ENCODE results near the gene CCDC182.

Gene CCDC182

GRCh38 chr17:57697197-57697596 lies 47.9 kb downstream of the CCDC182 start:
- no peak for DNase-seq (ENCODE audit: low read depth)

DNA sequence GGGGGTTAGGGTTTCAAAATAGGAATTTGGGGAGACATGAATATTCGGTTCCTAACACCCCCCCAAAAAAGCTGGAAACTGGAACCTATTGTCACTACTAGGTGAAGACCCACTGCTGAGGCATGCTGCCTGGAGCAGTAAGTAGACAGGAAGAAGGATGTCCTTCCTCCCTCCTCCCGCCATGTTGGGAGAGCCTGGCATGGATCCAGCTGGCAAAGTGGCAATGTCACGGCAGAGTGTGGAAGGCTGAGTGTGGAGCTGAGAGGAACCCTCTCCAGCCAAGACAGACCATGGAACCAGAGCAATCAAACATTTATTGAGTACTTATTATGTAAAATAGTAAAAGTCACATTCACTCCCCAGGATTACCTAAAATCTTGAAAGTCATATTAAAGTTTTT lies 49.0 kb downstream of the CCDC182 start:
- DNase-seq (ENCODE audit: low read depth), result no peak
